ENCODE results near the gene DBT. TPM values are rescaled to one million over a fixed set of nuclear protein-coding genes. Genes with fewer than 3 reads are reported as not detected.

Gene DBT
- total and polyA plus RNA-seq, 2 of the 8 experiments (the other 6 are each of a cell fraction or from before 2014, with no cell fraction given) = 3.3 to 24.6 TPM

- no peak overlapping the region for H2BK20ac ChIP-seq (ENCODE audit: low read length)
- CTCF ChIA-PET (ENCODE audit: partially characterized antibody) = interaction anchor here (0.6 to 1.2 kb wide), 2 partner anchors 14 to 18 kb away, joined by 3 to 4 read pairs; no protein-coding TSS in a partner anchor
- no peak overlapping the region for H3K27ac ChIP-seq (ENCODE audit: low read depth, low read length)
- no peak overlapping the region for H4K91ac ChIP-seq (replicated peaks; ENCODE audit: insufficient read length, low read length)
- H3K27me3 ChIP-seq (replicated peaks in 1 of 4; ENCODE audit: control insufficient read depth in 3 of 4, extremely low read depth in 1 of 4, insufficient read depth in 3 of 4, low read length in 3 of 4) = no peaks in the 10 kb centered on the region
- no peak overlapping the region for H2BK120ac ChIP-seq (replicated peaks; ENCODE audit: low read depth, low read length)
- H2AFZ ChIP-seq (ENCODE audit: low read length) = no peak overlapping the region
- H3K4me2 ChIP-seq (ENCODE audit: insufficient read depth in 1 of 2, low read depth in 2 of 2, low read length in 2 of 2) = no peak overlapping the region
- no peak overlapping the region for H2BK12ac ChIP-seq (ENCODE audit: low read depth, low read length)
- H3K79me1 ChIP-seq (ENCODE audit: low read depth, low read length) = no peaks in the 10 kb centered on the region
- H2AK5ac ChIP-seq (ENCODE audit: low read depth, low read length) = no peak overlapping the region
- 0 out of 7 replicates have a peak, but pooled peaks cover 0 to 2% (median 0%) of the 10 kb centered on the region in 4 experiments for H3K4me1 ChIP-seq (replicated peaks in 1 of 4; ENCODE audit: control insufficient read depth in 3 of 4, insufficient read depth in 4 of 4, low read length in 3 of 4)
- H3K56ac ChIP-seq (replicated peaks; ENCODE audit: insufficient read length, low read depth, low read length) = no peak overlapping the region
- 98 to 100% methylated on average over 1 to 3 of the region's 3 CpGs for WGBS, 2 experiments (ENCODE audit: extremely low coverage in 1 of 2, insufficient coverage in 1 of 2, insufficient read length in 1 of 2, insufficient replicate concordance in 2 of 2, low coverage in 1 of 2, low lambda C conversion rate in 2 of 2, missing lambda C conversion rate in 1 of 2)
- H3K36me3 ChIP-seq (ENCODE audit: control insufficient read depth in 2 of 4, insufficient read depth in 4 of 4, low read length in 3 of 4) = peaks cover 0 to 78% (median 32%) of the 10 kb centered on the region in 4 experiments; a peak in 6 of 8 replicates
- no peak overlapping the region for H3K4me3 ChIP-seq (ENCODE audit: extremely low read depth in 1 of 4, insufficient read depth in 2 of 4, low read depth in 3 of 4, low read length in 4 of 4)
- DNase-seq (ENCODE audit: low read depth in 1 of 2, low spot score in 2 of 2) (no peak), FAIRE-seq (no peak)
- H3K79me2 ChIP-seq (ENCODE audit: control insufficient read depth in 1 of 2, insufficient read depth in 2 of 2, low read length in 2 of 2) = no peaks in the 10 kb centered on the region
- H3K18ac ChIP-seq (ENCODE audit: extremely low read depth, low read length) = no peak overlapping the region
- no peaks in the 10 kb centered on the region for H3K9me3 ChIP-seq (ENCODE audit: insufficient read depth in 2 of 2, low read depth in 1 of 2, low read length in 1 of 2)
- H3K4ac ChIP-seq (replicated peaks; ENCODE audit: insufficient read length, low read depth, low read length) = no peak overlapping the region
- no peak overlapping the region for H2BK5ac ChIP-seq (ENCODE audit: low read depth, low read length)
- no peaks in the 10 kb centered on the region for H4K20me1 ChIP-seq (replicated peaks in 1 of 2; ENCODE audit: control insufficient read depth in 1 of 2, insufficient read depth in 2 of 2, low read length in 2 of 2)
- H3K9ac ChIP-seq (replicated peaks in 1 of 4; ENCODE audit: extremely low read depth in 1 of 4, low read depth in 3 of 4, low read length in 3 of 4) = no peak overlapping the region
- no peak overlapping the region for H4K8ac ChIP-seq (ENCODE audit: extremely low read depth, insufficient read depth, low read length)
- no peak overlapping the region for H3K14ac ChIP-seq (ENCODE audit: insufficient read length)
- no peak overlapping the region for H3K23ac ChIP-seq (ENCODE audit: insufficient read length)
- no peak overlapping the region for H2BK15ac ChIP-seq (ENCODE audit: low read length)
- POLR2A ChIA-PET (ENCODE audit: partially characterized antibody) = no interaction called here
- H4K5ac ChIP-seq (ENCODE audit: insufficient read length, low read depth, low read length) = no peak overlapping the region
- no peaks in the 10 kb centered on the region for H3K23me2 ChIP-seq (ENCODE audit: low read depth, low read length)
- no peak for TF ChIP-seq CTCF (IDR thresholded peaks at IDR 0.05; ENCODE audit: control extremely low read depth in 1 of 3, insufficient read depth in 1 of 3, low read depth in 1 of 3, low read length in 3 of 3)
- TF ChIP-seq ATF3 (IDR thresholded peaks at IDR 0.05; ENCODE audit: insufficient read depth, low read depth, low read length) = no peak
- no peak for TF ChIP-seq POLR2AphosphoS5 (IDR thresholded peaks at IDR 0.05; ENCODE audit: low read depth, low read length)
- no peak for TF ChIP-seq BRCA1 (IDR thresholded peaks at IDR 0.05; ENCODE audit: low read depth, low read length)
- TF ChIP-seq ATF2 (IDR thresholded peaks at IDR 0.05; ENCODE audit: low read length) = no peak
- TF ChIP-seq JUN (IDR thresholded peaks at IDR 0.05; ENCODE audit: low read depth, low read length) = no peak
- TF ChIP-seq CBX5 (IDR thresholded peaks at IDR 0.05; ENCODE audit: low read depth, low read length) = no peak
- TF ChIP-seq SIX5 (IDR thresholded peaks at IDR 0.05; ENCODE audit: low read depth, low read length) = no peak
- no peak for TF ChIP-seq TCF12 (IDR thresholded peaks at IDR 0.05; ENCODE audit: low read depth, low read length)
Observed at GRCh38 chr1:100142343-100142742, 107.3 kb downstream of the DBT start.

Measured in H1 (cell line).